A673 (cell line): ENCODE measurements around the gene CDH6.

Source experiments
- EZH2 ChIP-seq: fragments of 200-600 bp; sonication (generic); IDR thresholded peaks from 2 replicates; pipeline ENCODE4 v1.6.1; 2017; ENCODE audit warnings: borderline replicate concordance, low read depth, mild to moderate bottlenecking, mixed read lengths, antibody characterized with exemption, low read length; ENCODE audit not compliant: poor library complexity, severe bottlenecking
- TF ChIP-seq, protein P1 (sequence below): fragments of 300-800, 200-600 bp; sonication (generic); conservative IDR thresholded peaks from 2 replicates; pipeline ENCODE4 v1.5.1; 2017; ENCODE audit warnings: low read depth, mild to moderate bottlenecking, antibody characterized with exemption, low read length, moderate library complexity, mixed read lengths

DNA sequence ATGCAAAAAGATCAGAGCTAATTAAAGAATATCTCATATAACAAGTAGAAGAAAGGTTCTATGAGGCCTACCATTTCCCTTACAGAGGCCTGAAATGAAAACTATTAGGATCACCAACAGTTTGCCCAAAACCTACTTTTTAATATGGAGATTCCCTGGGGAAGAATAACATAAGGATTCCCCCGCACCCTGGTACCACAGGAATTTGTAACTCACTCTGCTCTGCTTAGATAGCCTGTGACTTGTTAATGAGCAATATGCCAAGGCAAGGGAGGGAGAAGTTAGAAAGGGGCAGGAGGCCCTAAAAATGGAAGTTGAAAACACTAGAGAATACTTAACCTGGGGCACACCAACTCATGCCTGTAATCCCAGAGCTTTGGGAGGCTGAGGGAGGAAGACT, 107.0 kb downstream of the CDH6 start:
- no peak for TF ChIP-seq EZH2
- TF ChIP-seq, protein P1, sequence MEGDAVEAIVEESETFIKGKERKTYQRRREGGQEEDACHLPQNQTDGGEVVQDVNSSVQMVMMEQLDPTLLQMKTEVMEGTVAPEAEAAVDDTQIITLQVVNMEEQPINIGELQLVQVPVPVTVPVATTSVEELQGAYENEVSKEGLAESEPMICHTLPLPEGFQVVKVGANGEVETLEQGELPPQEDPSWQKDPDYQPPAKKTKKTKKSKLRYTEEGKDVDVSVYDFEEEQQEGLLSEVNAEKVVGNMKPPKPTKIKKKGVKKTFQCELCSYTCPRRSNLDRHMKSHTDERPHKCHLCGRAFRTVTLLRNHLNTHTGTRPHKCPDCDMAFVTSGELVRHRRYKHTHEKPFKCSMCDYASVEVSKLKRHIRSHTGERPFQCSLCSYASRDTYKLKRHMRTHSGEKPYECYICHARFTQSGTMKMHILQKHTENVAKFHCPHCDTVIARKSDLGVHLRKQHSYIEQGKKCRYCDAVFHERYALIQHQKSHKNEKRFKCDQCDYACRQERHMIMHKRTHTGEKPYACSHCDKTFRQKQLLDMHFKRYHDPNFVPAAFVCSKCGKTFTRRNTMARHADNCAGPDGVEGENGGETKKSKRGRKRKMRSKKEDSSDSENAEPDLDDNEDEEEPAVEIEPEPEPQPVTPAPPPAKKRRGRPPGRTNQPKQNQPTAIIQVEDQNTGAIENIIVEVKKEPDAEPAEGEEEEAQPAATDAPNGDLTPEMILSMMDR, result no peak
